ENCODE data around the gene CDC23.

The CDC23 gene

DNA sequence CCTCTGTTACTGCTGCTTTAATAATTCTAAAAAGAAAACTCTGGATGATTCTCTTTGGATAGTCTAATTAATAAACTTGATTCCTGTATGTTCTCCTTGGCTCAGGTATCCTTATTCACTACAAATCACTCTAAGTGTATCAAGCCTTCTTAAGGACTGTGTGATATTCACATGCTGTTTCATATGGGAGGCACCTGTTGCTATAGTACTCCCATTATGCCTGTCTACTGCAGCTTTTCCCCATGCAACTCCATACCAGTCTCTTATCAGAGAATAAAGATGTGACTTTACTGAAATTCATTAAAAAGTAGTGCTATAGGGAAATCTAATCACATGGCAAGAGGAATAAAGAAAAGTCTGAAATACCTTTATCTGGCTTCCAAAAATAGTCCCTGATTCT is 49.4 kb downstream of the CDC23 start:
- H3K4me3 ChIP-seq (ENCODE audit: low read depth, low read length) = no peak overlapping the region
- POLR2A ChIA-PET = no interaction called here
- H3K4me1 ChIP-seq (ENCODE audit: control insufficient read depth, insufficient read depth, low read length) = no peaks in the 10 kb centered on the region
- TF ChIP-seq ZNF404 (tag by site-specific recombination; IDR thresholded peaks at IDR 0.05) = no peak
- TF ChIP-seq ZSCAN5A (tag by site-specific recombination; IDR thresholded peaks at IDR 0.05) = no peak
- TF ChIP-seq SCRT1 (tag by site-specific recombination; IDR thresholded peaks at IDR 0.05; ENCODE audit: borderline replicate concordance) = peak; percentile 77; the same call in 1 of the 2 replicates
- peak; percentile 92 for TF ChIP-seq SCRT2 (tag by site-specific recombination; IDR thresholded peaks at IDR 0.05)
- H3K9me3 ChIP-seq (ENCODE audit: control insufficient read depth, insufficient read depth, low read depth, low read length) = no peaks in the 10 kb centered on the region
- H3K27ac ChIP-seq (ENCODE audit: extremely low read depth, low read depth, low read length) = no peak overlapping the region
- H3K36me3 ChIP-seq (ENCODE audit: control insufficient read depth in 2 of 2, insufficient read depth in 1 of 2, low read length in 2 of 2) = peaks cover 95 to 99% of the 10 kb centered on the region in 2 experiments
- CTCF ChIA-PET = interaction anchor here (0.6 to 0.7 kb wide), 2 partner anchors 30 to 503 kb away, joined by 3 read pairs; no protein-coding TSS in a partner anchor

- Histone ChIP-seq H3K36me3 (ENCODE audit: control insufficient read depth in 2 of 2, insufficient read depth in 1 of 2, low read length in 2 of 2) (peaks cover 92 to 94% of the 10 kb centered on the region in 2 experiments), H3K9me3 (ENCODE audit: control insufficient read depth, insufficient read depth, low read depth, low read length) (no peaks in the 10 kb centered on the region), H3K4me1 (ENCODE audit: control insufficient read depth, insufficient read depth, low read length) (no peaks in the 10 kb centered on the region), H3K4me3 (ENCODE audit: low read depth, low read length) (no peak overlapping the region), H3K27ac (ENCODE audit: extremely low read depth, low read depth, low read length) (no peak overlapping the region)
- ChIA-PET POLR2A (interaction anchor here (1.4 kb wide), 1 partner anchor 53 kb away, joined by 3 read pairs; the partner anchor contains the start of gene CDC23), CTCF (no interaction called here)
- TF ChIP-seq ZNF292 (tag by site-specific recombination; IDR thresholded peaks at IDR 0.05; ENCODE audit: borderline replicate concordance, low read depth) (no peak), ZBTB26 (tag by site-specific recombination; optimal IDR thresholded peaks at IDR 0.05) (no peak), ZXDB (tag by site-specific recombination; IDR thresholded peaks at IDR 0.05) (no peak), AEBP2 (tag by site-specific recombination; IDR thresholded peaks at IDR 0.05; ENCODE audit: borderline replicate concordance) (no peak), ZNF843 (tag by site-specific recombination; IDR thresholded peaks at IDR 0.05) (no peak), ZNF660 (tag by site-specific recombination; IDR thresholded peaks at IDR 0.05) (no peak), HOXA7 (CRISPR knock-in tag; IDR thresholded peaks at IDR 0.05; ENCODE audit: borderline replicate concordance) (no peak), ZNF777 (tag by site-specific recombination; IDR thresholded peaks at IDR 0.05; ENCODE audit: borderline replicate concordance) (no peak), SP7 (tag by site-specific recombination; IDR thresholded peaks at IDR 0.05) (no peak), ZNF335 (tag by site-specific recombination; conservative IDR thresholded peaks at IDR 0.05) (no peak), FEZF1 (tag by site-specific recombination; IDR thresholded peaks at IDR 0.05) (no peak), ZFHX2 (tag by site-specific recombination; conservative IDR thresholded peaks at IDR 0.05) (no peak), ZNF600 (tag by site-specific recombination; IDR thresholded peaks at IDR 0.05) (no peak)
- TF ChIP-seq, protein P1, sequence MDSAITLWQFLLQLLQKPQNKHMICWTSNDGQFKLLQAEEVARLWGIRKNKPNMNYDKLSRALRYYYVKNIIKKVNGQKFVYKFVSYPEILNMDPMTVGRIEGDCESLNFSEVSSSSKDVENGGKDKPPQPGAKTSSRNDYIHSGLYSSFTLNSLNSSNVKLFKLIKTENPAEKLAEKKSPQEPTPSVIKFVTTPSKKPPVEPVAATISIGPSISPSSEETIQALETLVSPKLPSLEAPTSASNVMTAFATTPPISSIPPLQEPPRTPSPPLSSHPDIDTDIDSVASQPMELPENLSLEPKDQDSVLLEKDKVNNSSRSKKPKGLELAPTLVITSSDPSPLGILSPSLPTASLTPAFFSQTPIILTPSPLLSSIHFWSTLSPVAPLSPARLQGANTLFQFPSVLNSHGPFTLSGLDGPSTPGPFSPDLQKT (IDR thresholded peaks at IDR 0.05; ENCODE audit: borderline replicate concordance, low read depth, low read length) = no peak
- TF ChIP-seq, protein P2, sequence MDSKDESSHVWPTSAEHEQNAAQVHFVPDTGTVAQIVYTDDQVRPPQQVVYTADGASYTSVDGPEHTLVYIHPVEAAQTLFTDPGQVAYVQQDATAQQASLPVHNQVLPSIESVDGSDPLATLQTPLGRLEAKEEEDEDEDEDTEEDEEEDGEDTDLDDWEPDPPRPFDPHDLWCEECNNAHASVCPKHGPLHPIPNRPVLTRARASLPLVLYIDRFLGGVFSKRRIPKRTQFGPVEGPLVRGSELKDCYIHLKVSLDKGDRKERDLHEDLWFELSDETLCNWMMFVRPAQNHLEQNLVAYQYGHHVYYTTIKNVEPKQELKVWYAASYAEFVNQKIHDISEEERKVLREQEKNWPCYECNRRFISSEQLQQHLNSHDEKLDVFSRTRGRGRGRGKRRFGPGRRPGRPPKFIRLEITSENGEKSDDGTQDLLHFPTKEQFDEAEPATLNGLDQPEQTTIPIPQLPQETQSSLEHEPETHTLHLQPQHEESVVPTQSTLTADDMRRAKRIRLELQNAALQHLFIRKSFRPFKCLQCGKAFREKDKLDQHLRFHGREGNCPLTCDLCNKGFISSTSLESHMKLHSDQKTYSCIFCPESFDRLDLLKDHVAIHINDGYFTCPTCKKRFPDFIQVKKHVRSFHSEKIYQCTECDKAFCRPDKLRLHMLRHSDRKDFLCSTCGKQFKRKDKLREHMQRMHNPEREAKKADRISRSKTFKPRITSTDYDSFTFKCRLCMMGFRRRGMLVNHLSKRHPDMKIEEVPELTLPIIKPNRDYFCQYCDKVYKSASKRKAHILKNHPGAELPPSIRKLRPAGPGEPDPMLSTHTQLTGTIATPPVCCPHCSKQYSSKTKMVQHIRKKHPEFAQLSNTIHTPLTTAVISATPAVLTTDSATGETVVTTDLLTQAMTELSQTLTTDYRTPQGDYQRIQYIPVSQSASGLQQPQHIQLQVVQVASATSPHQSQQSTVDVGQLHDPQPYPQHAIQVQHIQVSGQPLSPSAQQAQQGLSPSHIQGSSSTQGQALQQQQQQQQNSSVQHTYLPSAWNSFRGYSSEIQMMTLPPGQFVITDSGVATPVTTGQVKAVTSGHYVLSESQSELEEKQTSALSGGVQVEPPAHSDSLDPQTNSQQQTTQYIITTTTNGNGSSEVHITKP (tag by site-specific recombination; IDR thresholded peaks at IDR 0.05) = no peak
- TF ChIP-seq, protein P3, sequence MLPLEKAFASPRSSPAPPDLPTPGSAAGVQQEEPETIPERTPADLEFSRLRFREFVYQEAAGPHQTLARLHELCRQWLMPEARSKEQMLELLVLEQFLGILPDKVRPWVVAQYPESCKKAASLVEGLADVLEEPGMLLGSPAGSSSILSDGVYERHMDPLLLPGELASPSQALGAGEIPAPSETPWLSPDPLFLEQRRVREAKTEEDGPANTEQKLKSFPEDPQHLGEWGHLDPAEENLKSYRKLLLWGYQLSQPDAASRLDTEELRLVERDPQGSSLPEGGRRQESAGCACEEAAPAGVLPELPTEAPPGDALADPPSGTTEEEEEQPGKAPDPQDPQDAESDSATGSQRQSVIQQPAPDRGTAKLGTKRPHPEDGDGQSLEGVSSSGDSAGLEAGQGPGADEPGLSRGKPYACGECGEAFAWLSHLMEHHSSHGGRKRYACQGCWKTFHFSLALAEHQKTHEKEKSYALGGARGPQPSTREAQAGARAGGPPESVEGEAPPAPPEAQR (tag by site-specific recombination; IDR thresholded peaks at IDR 0.05) = no peak
These were observed 52.4 kb downstream of the CDC23 start for GRCh38 chr5:138160706-138161105.

All from HEK293 (cell line).